ENCODE measurements around the gene MRPL57.

The MRPL57 gene

DNA sequence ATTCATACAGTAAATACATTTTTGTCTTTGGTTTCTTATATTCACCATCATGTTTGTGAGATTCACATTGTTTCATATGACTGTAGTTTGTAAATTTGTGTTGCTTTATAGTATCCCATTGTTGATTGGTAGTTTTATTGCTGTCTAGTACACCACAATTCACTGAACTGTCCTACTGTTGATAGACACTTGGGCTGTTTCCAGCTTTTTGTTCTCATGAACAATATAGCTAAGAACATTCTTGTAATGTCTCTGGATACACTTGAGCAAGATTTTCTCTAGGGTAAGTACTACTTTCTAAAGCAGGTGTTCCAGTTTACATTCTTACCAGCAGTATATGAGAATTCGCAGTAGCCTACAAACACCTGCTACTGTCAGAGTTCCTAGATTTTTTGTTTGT is 37.9 kb upstream of the MRPL57 start:
- TF ChIP-seq, protein P1, sequence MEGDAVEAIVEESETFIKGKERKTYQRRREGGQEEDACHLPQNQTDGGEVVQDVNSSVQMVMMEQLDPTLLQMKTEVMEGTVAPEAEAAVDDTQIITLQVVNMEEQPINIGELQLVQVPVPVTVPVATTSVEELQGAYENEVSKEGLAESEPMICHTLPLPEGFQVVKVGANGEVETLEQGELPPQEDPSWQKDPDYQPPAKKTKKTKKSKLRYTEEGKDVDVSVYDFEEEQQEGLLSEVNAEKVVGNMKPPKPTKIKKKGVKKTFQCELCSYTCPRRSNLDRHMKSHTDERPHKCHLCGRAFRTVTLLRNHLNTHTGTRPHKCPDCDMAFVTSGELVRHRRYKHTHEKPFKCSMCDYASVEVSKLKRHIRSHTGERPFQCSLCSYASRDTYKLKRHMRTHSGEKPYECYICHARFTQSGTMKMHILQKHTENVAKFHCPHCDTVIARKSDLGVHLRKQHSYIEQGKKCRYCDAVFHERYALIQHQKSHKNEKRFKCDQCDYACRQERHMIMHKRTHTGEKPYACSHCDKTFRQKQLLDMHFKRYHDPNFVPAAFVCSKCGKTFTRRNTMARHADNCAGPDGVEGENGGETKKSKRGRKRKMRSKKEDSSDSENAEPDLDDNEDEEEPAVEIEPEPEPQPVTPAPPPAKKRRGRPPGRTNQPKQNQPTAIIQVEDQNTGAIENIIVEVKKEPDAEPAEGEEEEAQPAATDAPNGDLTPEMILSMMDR (IDR thresholded peaks at IDR 0.05; ENCODE audit: insufficient read depth, low read length, poor library complexity, severe bottlenecking): no peak
- no peaks in the 10 kb centered on the region for H3K27me3 ChIP-seq (replicated peaks; ENCODE audit: control insufficient read depth, insufficient read depth, low read length)
- H3K4me3 ChIP-seq (replicated peaks; ENCODE audit: low read depth, low read length): no peak overlapping the region
- DNase-seq (ENCODE audit: extremely low read depth, insufficient read length): no peak
- H3K36me3 ChIP-seq (ENCODE audit: control insufficient read depth, insufficient read depth, low read length): peaks cover 3% of the 10 kb centered on the region

DNA sequence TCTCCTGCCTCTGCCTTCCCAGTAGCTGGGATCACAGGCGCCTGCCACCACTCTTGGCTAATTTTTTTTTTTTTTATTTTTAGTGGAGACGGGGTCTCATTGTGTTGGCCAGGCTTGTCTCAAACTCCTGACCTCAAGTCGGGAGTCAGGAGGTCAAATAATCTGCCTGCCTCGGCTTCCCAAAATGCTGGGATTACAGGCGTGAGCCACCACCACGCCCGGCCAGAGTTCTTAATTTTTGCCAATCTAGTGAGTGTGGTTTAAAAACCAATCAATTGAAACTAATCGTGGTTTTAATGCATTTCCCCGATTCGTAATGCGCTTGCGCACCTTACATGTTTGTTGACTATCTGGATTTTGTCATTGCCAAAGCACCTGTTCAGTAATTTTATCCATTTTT is 37.1 kb upstream of the MRPL57 start:
- TF ChIP-seq, protein P1 (IDR thresholded peaks at IDR 0.05; ENCODE audit: insufficient read depth, low read length, poor library complexity, severe bottlenecking): no peak
- Histone ChIP-seq H3K4me3 (replicated peaks; ENCODE audit: low read depth, low read length) (peak overlapping the region; percentile 93), H3K36me3 (ENCODE audit: control insufficient read depth, insufficient read depth, low read length) (peaks cover 3% of the 10 kb centered on the region), H3K27me3 (replicated peaks; ENCODE audit: control insufficient read depth, insufficient read depth, low read length) (no peaks in the 10 kb centered on the region)
- no peak for DNase-seq (ENCODE audit: extremely low read depth, insufficient read length)

DNA sequence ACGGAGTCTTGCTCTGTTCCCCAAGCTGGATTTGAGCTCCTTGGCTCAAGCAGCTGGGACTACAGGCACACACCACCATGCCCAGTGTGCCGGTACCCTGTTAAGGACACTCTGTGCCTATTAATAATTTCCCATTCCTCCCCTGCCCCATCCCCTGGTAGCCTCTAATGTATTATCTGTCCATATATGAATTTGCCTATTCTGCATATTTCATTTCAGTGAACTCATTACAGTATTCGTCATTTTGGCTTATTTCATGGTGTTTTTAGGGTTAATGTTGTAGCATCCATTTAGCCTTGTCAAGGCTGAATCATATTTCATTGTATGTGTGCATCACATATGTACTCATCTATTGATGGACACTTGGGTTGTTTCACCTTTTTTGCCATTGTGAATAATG is 33.7 kb upstream of the MRPL57 start:
- no peak for DNase-seq (ENCODE audit: extremely low read depth, insufficient read length)
- Histone ChIP-seq H3K4me3 (replicated peaks; ENCODE audit: low read depth, low read length) (no peak overlapping the region), H3K27me3 (replicated peaks; ENCODE audit: control insufficient read depth, insufficient read depth, low read length) (no peaks in the 10 kb centered on the region), H3K36me3 (ENCODE audit: control insufficient read depth, insufficient read depth, low read length) (peaks cover 10% of the 10 kb centered on the region)
- TF ChIP-seq, protein P1 (IDR thresholded peaks at IDR 0.05; ENCODE audit: insufficient read depth, low read length, poor library complexity, severe bottlenecking): no peak

GRCh38 chr13:21147827-21148226 is 28.6 kb upstream of the MRPL57 start:
- no peak for DNase-seq (ENCODE audit: extremely low read depth, insufficient read length)
- TF ChIP-seq, protein P1 (IDR thresholded peaks at IDR 0.05; ENCODE audit: insufficient read depth, low read length, poor library complexity, severe bottlenecking): no peak
- Histone ChIP-seq H3K36me3 (ENCODE audit: control insufficient read depth, insufficient read depth, low read length) (peaks cover 10% of the 10 kb centered on the region), H3K4me3 (replicated peaks; ENCODE audit: low read depth, low read length) (no peak overlapping the region), H3K27me3 (replicated peaks; ENCODE audit: control insufficient read depth, insufficient read depth, low read length) (no peaks in the 10 kb centered on the region)

DNA sequence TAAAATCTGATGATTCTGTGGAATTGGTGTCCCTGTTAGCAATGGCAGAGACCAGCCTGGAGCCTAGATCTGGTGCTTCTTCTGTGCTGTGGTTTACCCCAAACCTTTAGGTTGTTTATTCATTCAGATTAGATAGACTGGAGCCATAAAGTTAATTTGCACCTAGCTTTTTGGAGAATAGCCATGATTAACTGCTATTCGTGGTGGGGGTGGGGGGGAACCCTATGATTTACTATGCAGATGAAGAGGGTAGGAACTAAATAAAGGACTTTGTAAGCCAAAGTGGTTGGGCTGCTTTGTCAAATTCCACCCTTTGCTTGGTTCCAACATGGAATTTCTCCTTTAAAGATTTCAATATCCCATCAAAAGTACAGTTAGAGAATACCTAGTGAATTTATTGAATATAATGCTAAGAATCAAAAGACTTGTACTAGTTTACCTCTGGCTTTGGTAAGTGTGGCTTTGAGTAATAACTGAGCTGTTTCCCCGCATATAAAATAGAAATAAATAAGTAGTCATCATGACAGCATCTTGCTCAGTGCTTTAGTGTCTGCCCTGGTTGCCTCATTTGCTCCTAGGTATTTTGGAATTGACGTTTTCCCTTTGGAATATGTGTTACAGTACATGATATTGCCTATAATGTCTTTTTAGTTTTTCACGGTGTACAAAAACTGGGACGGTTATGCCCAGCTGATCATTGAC is 27.8 kb upstream of the MRPL57 start:
- DNase-seq (ENCODE audit: extremely low read depth, insufficient read length): no peak
- TF ChIP-seq, protein P1 (IDR thresholded peaks at IDR 0.05; ENCODE audit: insufficient read depth, low read length, poor library complexity, severe bottlenecking): no peak
- no peaks in the 10 kb centered on the region for H3K27me3 ChIP-seq (replicated peaks; ENCODE audit: control insufficient read depth, insufficient read depth, low read length)
- peaks cover 9% of the 10 kb centered on the region for H3K36me3 ChIP-seq (ENCODE audit: control insufficient read depth, insufficient read depth, low read length)
- no peak overlapping the region for H3K4me3 ChIP-seq (replicated peaks; ENCODE audit: low read depth, low read length)

- H3K27me3 ChIP-seq (replicated peaks; ENCODE audit: control insufficient read depth, insufficient read depth, low read length): no peaks in the 10 kb centered on the region
- H3K36me3 ChIP-seq (ENCODE audit: control insufficient read depth, insufficient read depth, low read length): peaks cover 9% of the 10 kb centered on the region
- TF ChIP-seq, protein P1 (IDR thresholded peaks at IDR 0.05; ENCODE audit: insufficient read depth, low read length, poor library complexity, severe bottlenecking): no peak
- H3K4me3 ChIP-seq (replicated peaks; ENCODE audit: low read depth, low read length): no peak overlapping the region
- peak; percentile 33 for DNase-seq (ENCODE audit: extremely low read depth, insufficient read length)
Measured at GRCh38 chr13:21149568-21149967, 26.9 kb upstream of the MRPL57 start.

Data from GM06990 (cell line).